AG08395 (cell line): ENCODE data around the gene LOXL4.

Experiments
- DNase-seq: peaks from one replicate; pipeline ENCODE4 v3.0.0; 2012; ENCODE audit warnings: mixed read lengths, low spot score

Gene LOXL4

GRCh38 chr10:98294270-98294627 is 26.3 kb upstream of the LOXL4 start:
- no peak for DNase-seq

- peak; percentile 50 for DNase-seq
Observed at GRCh38 chr10:98293550-98294269, 25.7 kb upstream of the LOXL4 start.

GRCh38 chr10:98292971-98293370 is 25.0 kb upstream of the LOXL4 start:
- DNase-seq, result no peak

GRCh38 chr10:98289802-98290209 is 21.8 kb upstream of the LOXL4 start:
- no peak for DNase-seq

- DNase-seq, result no peak
Observed at GRCh38 chr10:98287321-98287720, 19.3 kb upstream of the LOXL4 start.

GRCh38 chr10:98286419-98286818 is 18.4 kb upstream of the LOXL4 start:
- no peak for DNase-seq

- DNase-seq, result no peak
Observed at GRCh38 chr10:98285416-98285815, 17.4 kb upstream of the LOXL4 start.

- no peak for DNase-seq
Observed at GRCh38 chr10:98276311-98276710, 8.3 kb upstream of the LOXL4 start.

- no peak for DNase-seq
Observed at GRCh38 chr10:98274562-98274961, 6.6 kb upstream of the LOXL4 start.

GRCh38 chr10:98273057-98273850 is 5.3 kb upstream of the LOXL4 start:
- no peak for DNase-seq

GRCh38 chr10:98272656-98273055 is 4.7 kb upstream of the LOXL4 start:
- DNase-seq, result no peak

GRCh38 chr10:98272245-98272644 is 4.3 kb upstream of the LOXL4 start:
- DNase-seq, result no peak

GRCh38 chr10:98270786-98271185 is 2.8 kb upstream of the LOXL4 start:
- no peak for DNase-seq

- no peak for DNase-seq
Observed at GRCh38 chr10:98270073-98270740, 2.2 kb upstream of the LOXL4 start.

- peak; percentile 96 for DNase-seq
Observed at GRCh38 chr10:98269435-98269912, 1.5 kb upstream of the LOXL4 start.

- no peak for DNase-seq
Observed at GRCh38 chr10:98268694-98269431, 869 bp upstream of the LOXL4 start.

- DNase-seq, result peak; percentile 48
Observed at GRCh38 chr10:98267069-98267893, 713 bp downstream of the LOXL4 start.

- DNase-seq, result no peak
Observed at GRCh38 chr10:98266647-98267046, 1.3 kb downstream of the LOXL4 start.

GRCh38 chr10:98265403-98266378 is 2.3 kb downstream of the LOXL4 start:
- DNase-seq, result no peak
